VCaP (cell line): Measurements from ENCODE around the gene ADARB2.

Experiments
- H3K27ac ChIP-seq: fragments of 450-650 bp; 2 replicates; pipeline ENCODE4 v1.5.1; 2017
- CTCF ChIP-seq: fragments of 450-650 bp; conservative IDR thresholded peaks from 2 replicates; pipeline ENCODE4 v1.5.1; 2017; ENCODE audit warnings: mild to moderate bottlenecking, moderate library complexity

Gene ADARB2

GRCh38 chr10:1668399-1668798 is 68.9 kb downstream of the ADARB2 start:
- TF ChIP-seq CTCF, result no peak

GRCh38 chr10:1667392-1667791 is 69.9 kb downstream of the ADARB2 start:
- no peak for TF ChIP-seq CTCF
- no peak overlapping the region for H3K27ac ChIP-seq

More at GRCh38 chr10:1668399-1668798, 68.9 kb downstream of the ADARB2 start:
- H3K27ac ChIP-seq, result no peak overlapping the region

- TF ChIP-seq CTCF, result no peak
- no peak overlapping the region for H3K27ac ChIP-seq
Measured at GRCh38 chr10:1666147-1666546, 71.2 kb downstream of the ADARB2 start.

- no peak overlapping the region for H3K27ac ChIP-seq
- no peak for TF ChIP-seq CTCF
Measured at GRCh38 chr10:1665681-1666080, 71.6 kb downstream of the ADARB2 start.

GRCh38 chr10:1665021-1665661 is 72.2 kb downstream of the ADARB2 start:
- TF ChIP-seq CTCF, result no peak
- no peak overlapping the region for H3K27ac ChIP-seq

GRCh38 chr10:1664333-1664964 is 72.9 kb downstream of the ADARB2 start:
- no peak for TF ChIP-seq CTCF
- H3K27ac ChIP-seq, result no peak overlapping the region

GRCh38 chr10:1663226-1663625 is 74.1 kb downstream of the ADARB2 start:
- H3K27ac ChIP-seq, result no peak overlapping the region
- TF ChIP-seq CTCF, result no peak
